Fibroblast of lung (primary cell): ENCODE results near the gene MCTP1.

Source experiments
- EZH2 ChIP-seq: IDR thresholded peaks from 2 replicates; pipeline ENCODE4 v1.5.1; 2012; ENCODE audit warnings: low read length, control low read depth, mild to moderate bottlenecking; ENCODE audit errors: missing control alignments
- TF ChIP-seq, protein P1 (sequence below), 2 donors: IDR thresholded peaks in 1 of 2; conservative IDR thresholded peaks in 1 of 2; 1 replicate in 1 of 2; 2 replicates in 1 of 2; pipeline ENCODE4 v1.5.1; 2011 to 2012; ENCODE audit warnings: low read length in 2 of 2, control low read depth in 1 of 2, inconsistent platforms in 1 of 2, low read depth in 1 of 2, mild to moderate bottlenecking in 1 of 2

GRCh38 chr5:94778299-94778698 lies 506.6 kb downstream of the MCTP1 start:
- TF ChIP-seq, protein P1, sequence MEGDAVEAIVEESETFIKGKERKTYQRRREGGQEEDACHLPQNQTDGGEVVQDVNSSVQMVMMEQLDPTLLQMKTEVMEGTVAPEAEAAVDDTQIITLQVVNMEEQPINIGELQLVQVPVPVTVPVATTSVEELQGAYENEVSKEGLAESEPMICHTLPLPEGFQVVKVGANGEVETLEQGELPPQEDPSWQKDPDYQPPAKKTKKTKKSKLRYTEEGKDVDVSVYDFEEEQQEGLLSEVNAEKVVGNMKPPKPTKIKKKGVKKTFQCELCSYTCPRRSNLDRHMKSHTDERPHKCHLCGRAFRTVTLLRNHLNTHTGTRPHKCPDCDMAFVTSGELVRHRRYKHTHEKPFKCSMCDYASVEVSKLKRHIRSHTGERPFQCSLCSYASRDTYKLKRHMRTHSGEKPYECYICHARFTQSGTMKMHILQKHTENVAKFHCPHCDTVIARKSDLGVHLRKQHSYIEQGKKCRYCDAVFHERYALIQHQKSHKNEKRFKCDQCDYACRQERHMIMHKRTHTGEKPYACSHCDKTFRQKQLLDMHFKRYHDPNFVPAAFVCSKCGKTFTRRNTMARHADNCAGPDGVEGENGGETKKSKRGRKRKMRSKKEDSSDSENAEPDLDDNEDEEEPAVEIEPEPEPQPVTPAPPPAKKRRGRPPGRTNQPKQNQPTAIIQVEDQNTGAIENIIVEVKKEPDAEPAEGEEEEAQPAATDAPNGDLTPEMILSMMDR (conservative IDR thresholded peaks at IDR 0.05 in 1 of 2, IDR thresholded peaks at IDR 0.05 in 1 of 2; ENCODE audit: low read depth in 1 of 2, low read length in 2 of 2) = no peak
- TF ChIP-seq EZH2 = no peak
